Osteoblast (primary cell): ENCODE data around the gene COL20A1. TPM values are rescaled to one million over a fixed set of nuclear protein-coding genes. Genes with fewer than 3 reads are reported as not detected.

Experiments
- DNase-seq: peaks from one replicate; pipeline ENCODE4 v3.0.0; 2011; ENCODE audit warnings: low spot score, mixed read lengths; ENCODE audit not compliant: insufficient read length; ENCODE audit errors: missing footprints
- H2AFZ ChIP-seq: 2 replicates; pipeline ENCODE4 v1.6.0; 2011; ENCODE audit warnings: mild to moderate bottlenecking, low read length
- H3K27ac ChIP-seq: 2 replicates; pipeline ENCODE4 v1.5.1; 2011; ENCODE audit warnings: mild to moderate bottlenecking, low read depth, low read length, moderate library complexity
- H3K27me3 ChIP-seq: 2 replicates; pipeline ENCODE4 v1.6.0; 2012; ENCODE audit warnings: mild to moderate bottlenecking, control low read depth, inconsistent platforms, low read length, moderate library complexity; ENCODE audit not compliant: insufficient read depth
- H3K36me3 ChIP-seq: 2 replicates; pipeline ENCODE4 v1.5.1; 2011; ENCODE audit warnings: mild to moderate bottlenecking, low read length, control low read depth, moderate library complexity; ENCODE audit not compliant: insufficient read depth
- H3K4me1 ChIP-seq: 2 replicates; pipeline ENCODE4 v1.5.1; 2011; ENCODE audit warnings: mild to moderate bottlenecking, low read length, control low read depth, moderate library complexity; ENCODE audit not compliant: insufficient read depth
- H3K4me2 ChIP-seq: 2 replicates; pipeline ENCODE4 v1.6.0; 2011; ENCODE audit warnings: mild to moderate bottlenecking, low read length; ENCODE audit not compliant: insufficient read depth
- H3K4me3 ChIP-seq: fragments of 200-600 bp; sonication (generic); 3 replicates; pipeline ENCODE4 v1.5.1; 2012; ENCODE audit warnings: mild to moderate bottlenecking, low read length, inconsistent platforms; ENCODE audit not compliant: insufficient read depth
- H3K79me2 ChIP-seq: 2 replicates; pipeline ENCODE4 v1.6.0; 2012; ENCODE audit warnings: mild to moderate bottlenecking, low read length, control low read depth, inconsistent platforms; ENCODE audit not compliant: insufficient read depth
- H3K9me3 ChIP-seq: 2 replicates; pipeline ENCODE4 v1.5.1; 2011; ENCODE audit warnings: low read depth, low read length, control low read depth
- H4K20me1 ChIP-seq: 2 replicates; pipeline ENCODE4 v1.6.0; 2012; ENCODE audit warnings: mild to moderate bottlenecking, low read length, control low read depth; ENCODE audit not compliant: insufficient read depth
- total RNA-seq: library from RNA; depleted of rRNA; stranded (reverse); fragments of >200 nt; gene quantifications from 2 replicates; pipeline ENCODE4 v1.2.3, GENCODE V29; 2012
- TF ChIP-seq, protein P1 (sequence below): IDR thresholded peaks from 2 replicates; pipeline ENCODE4 v1.5.1; 2011; ENCODE audit warnings: mild to moderate bottlenecking, low read depth, low read length, moderate library complexity; ENCODE audit errors: extremely low read depth

Gene COL20A1
- total RNA-seq, 1 donor, result not detected

DNA sequence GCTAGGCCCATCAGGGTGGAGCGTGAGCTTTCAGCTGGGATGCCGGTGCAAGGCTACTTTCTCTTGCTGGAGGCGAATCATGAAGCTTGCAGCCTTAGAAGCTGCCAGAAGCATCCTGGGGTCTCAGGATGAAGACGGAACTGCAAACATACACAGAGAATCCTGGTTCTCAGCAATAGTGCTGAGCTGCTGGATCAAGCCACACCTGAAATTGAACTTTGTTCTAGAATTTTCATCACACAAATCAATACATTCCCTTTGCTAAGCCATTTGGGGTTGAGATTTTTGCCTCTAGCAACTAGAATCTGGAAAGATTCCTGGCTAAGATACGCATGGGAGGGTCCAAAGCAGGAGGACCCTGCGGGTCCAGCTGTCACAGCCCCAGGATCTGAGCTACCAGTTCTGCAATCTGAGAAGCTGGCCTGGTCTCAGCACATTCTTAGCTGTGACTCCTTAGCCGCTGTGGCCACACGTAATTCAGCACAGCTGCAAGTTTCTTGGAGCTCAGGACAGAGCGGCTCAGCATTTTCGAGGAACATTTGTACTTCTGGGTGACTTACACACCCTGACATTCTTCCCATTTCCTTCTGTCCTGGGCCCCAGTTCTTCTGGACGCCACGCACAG lies 27.0 kb upstream of the COL20A1 start:
- Histone ChIP-seq H4K20me1 (peaks cover 8% of the 10 kb centered on the region), H3K79me2 (no peaks in the 10 kb centered on the region), H3K4me2 (no peak overlapping the region), H3K4me1 (peaks cover 3% of the 10 kb centered on the region), H3K27me3 (peaks cover 45% of the 10 kb centered on the region), H3K9me3 (no peaks in the 10 kb centered on the region), H3K36me3 (no peaks in the 10 kb centered on the region), H3K4me3 (no peak overlapping the region), H2AFZ (no peak overlapping the region), H3K27ac (no peak overlapping the region)
- DNase-seq, result no peak
- TF ChIP-seq, protein P1, sequence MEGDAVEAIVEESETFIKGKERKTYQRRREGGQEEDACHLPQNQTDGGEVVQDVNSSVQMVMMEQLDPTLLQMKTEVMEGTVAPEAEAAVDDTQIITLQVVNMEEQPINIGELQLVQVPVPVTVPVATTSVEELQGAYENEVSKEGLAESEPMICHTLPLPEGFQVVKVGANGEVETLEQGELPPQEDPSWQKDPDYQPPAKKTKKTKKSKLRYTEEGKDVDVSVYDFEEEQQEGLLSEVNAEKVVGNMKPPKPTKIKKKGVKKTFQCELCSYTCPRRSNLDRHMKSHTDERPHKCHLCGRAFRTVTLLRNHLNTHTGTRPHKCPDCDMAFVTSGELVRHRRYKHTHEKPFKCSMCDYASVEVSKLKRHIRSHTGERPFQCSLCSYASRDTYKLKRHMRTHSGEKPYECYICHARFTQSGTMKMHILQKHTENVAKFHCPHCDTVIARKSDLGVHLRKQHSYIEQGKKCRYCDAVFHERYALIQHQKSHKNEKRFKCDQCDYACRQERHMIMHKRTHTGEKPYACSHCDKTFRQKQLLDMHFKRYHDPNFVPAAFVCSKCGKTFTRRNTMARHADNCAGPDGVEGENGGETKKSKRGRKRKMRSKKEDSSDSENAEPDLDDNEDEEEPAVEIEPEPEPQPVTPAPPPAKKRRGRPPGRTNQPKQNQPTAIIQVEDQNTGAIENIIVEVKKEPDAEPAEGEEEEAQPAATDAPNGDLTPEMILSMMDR, result no peak

DNA sequence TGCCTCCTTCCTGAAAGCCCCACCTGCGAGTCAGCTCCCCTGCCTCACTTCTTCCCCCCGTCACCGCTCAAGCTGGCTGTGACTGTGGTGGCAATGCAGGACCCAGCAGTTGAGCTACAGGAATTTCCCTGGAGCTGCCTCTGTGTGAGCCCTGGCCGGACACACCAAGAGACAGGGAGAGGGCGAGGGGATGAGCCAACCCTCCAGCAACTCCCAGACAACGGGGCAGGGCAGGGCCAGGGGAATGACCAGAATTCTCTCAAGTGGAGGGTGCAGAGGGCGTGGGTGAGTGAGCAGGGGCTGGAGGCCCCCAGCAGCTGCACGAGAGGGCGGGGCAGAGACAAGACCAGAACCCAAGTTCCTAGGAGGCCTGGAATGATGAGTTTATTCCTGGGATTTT lies 25.3 kb upstream of the COL20A1 start:
- H4K20me1 ChIP-seq, result peaks cover 8% of the 10 kb centered on the region
- no peaks in the 10 kb centered on the region for H3K9me3 ChIP-seq
- peaks cover 31% of the 10 kb centered on the region for H3K27me3 ChIP-seq
- H3K4me1 ChIP-seq, result peaks cover 9% of the 10 kb centered on the region
- H2AFZ ChIP-seq, result no peak overlapping the region
- DNase-seq, result no peak
- no peak overlapping the region for H3K4me3 ChIP-seq
- H3K4me2 ChIP-seq, result no peak overlapping the region
- H3K79me2 ChIP-seq, result peaks cover 10% of the 10 kb centered on the region
- no peak overlapping the region for H3K27ac ChIP-seq
- no peaks in the 10 kb centered on the region for H3K36me3 ChIP-seq
- TF ChIP-seq, protein P1, result no peak

DNA sequence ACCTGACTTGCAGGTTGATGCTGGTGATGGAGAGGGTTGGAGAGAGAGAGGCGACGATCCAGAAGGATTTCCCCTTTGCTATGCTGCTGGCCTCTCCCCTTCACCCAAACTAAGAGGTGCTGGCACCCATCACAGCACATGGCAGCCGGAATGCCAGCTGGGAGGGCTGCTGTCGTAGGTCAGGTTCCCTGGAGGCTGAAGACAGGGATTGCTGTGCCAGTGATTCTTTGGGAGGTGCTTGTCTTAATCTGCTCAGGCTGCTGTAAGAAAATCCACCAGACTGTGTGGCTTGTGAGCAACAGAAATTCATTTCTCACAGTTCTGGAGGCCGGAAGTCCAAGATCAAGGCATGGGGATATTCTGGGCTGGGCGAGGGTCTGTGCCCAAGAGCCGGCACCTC lies 24.7 kb upstream of the COL20A1 start:
- H3K27ac ChIP-seq, result no peak overlapping the region
- no peak overlapping the region for H3K4me3 ChIP-seq
- peaks cover 16% of the 10 kb centered on the region for H3K79me2 ChIP-seq
- no peak for DNase-seq
- H3K36me3 ChIP-seq, result no peaks in the 10 kb centered on the region
- H3K4me2 ChIP-seq, result no peak overlapping the region
- H4K20me1 ChIP-seq, result peaks cover 8% of the 10 kb centered on the region
- no peak overlapping the region for H2AFZ ChIP-seq
- TF ChIP-seq, protein P1, result no peak
- no peaks in the 10 kb centered on the region for H3K9me3 ChIP-seq
- peaks cover 9% of the 10 kb centered on the region for H3K4me1 ChIP-seq
- peaks cover 26% of the 10 kb centered on the region for H3K27me3 ChIP-seq

DNA sequence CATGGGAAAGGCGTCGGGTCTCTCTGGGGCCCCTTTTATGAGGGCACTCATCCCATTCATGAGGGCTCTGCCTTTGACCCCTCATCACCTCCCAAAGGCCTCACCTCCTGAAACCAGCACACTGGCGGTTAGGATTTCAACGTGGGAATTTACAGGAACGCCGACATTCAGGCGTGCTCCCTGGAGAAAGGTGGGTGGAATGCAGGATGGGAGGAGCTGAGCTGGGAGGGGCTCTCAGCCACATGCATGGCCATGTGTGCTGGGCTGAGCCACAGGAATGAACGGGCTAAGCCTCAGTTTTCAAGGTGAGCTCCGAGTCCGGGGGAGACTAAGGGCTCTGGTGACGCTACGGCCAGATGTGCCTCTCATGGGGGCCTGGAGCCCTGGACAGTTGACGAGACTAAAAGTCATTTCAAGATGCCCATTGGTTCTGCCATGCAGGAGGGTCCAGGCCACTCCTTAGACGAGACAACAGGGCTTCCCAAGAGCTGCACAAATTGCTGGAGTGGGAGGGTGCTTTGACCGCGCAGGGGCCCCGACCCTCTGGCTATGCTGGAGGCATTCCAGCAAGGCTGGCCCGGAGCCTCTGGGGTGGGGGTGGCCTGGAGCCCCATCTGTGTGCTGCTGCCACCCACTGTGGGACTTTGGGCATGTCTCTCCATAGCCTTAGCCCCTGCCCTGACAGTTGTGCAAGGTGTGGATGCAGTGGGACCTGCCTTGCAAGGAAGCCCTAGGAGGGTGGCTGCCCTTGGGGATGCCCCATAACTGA lies 24.1 kb upstream of the COL20A1 start:
- no peak overlapping the region for H3K4me3 ChIP-seq
- TF ChIP-seq, protein P1, result no peak
- peaks cover 22% of the 10 kb centered on the region for H3K79me2 ChIP-seq
- no peak for DNase-seq
- H3K9me3 ChIP-seq, result no peaks in the 10 kb centered on the region
- H3K36me3 ChIP-seq, result no peaks in the 10 kb centered on the region
- no peak overlapping the region for H2AFZ ChIP-seq
- peaks cover 25% of the 10 kb centered on the region for H3K27me3 ChIP-seq
- no peak overlapping the region for H3K27ac ChIP-seq
- no peak overlapping the region for H3K4me2 ChIP-seq
- H4K20me1 ChIP-seq, result peaks cover 12% of the 10 kb centered on the region
- peaks cover 9% of the 10 kb centered on the region for H3K4me1 ChIP-seq
